GM19468 (cell line): ENCODE measurements around the gene GMEB2.

ENCODE experiments used
- ATAC-seq: cut with Tn5 transposase; IDR thresholded peaks from one replicate; pipeline ENCODE4 v1.9.1; 2021; ENCODE audit warnings: mild to moderate bottlenecking, moderate library complexity, moderate number of reproducible peaks; ENCODE audit not compliant: unreplicated experiment; ENCODE audit errors: extremely low read depth

GMEB2 gene

GRCh38 chr20:63552481-63553249, 74.2 kb downstream of the GMEB2 start:
- ATAC-seq = no peak

DNA sequence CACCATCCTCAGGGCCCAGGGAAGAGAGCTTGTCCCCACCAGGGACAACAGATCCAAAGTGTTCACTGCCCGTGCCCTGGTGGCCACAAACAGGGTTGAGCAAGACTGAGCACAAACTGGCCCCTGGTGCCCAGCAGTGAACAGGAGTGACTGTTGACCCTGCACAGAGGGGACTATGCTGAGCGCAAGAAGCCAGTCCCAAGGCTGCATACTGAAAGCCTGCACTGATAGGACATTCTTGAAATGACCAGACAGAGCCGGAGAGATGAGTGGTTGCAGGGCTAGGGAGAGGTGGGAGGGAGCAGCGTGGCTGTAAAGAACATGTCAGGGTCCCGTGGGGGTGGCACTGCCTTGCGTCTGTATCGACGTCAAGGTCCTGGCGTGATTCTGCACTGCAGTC, 75.8 kb downstream of the GMEB2 start:
- no peak for ATAC-seq

DNA sequence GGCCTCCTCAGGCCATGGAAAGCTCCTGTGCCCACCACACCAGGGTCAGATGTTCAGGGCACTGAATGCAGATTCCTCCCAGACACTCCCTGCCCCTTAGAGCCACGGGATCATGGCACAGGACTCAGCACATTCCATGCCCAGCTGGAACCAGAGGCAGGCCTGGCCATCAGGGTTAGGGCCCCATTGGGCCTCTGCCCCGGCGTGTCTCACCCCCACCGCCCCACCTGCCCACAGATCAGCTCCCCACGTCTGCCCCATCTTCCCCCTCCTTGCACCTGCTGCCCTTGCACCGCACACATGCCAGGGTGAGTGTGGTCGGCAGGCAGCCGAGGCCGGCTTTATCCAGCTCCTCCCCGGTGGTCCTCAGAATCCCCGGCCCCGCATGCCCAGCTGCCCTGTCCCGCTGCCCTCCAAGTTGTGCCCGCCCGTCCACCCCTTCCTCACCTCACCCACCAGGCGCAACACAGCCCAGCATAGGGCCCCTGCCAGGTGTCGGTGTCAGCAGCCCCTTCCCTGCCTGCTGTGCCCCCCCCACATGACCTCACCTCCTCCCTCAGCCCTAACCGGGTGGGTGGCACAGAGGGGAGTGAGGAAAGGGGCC, 77.1 kb downstream of the GMEB2 start:
- no peak for ATAC-seq

GRCh38 chr20:63549019-63549418, 77.9 kb downstream of the GMEB2 start:
- ATAC-seq = no peak

GRCh38 chr20:63548542-63548941, 78.4 kb downstream of the GMEB2 start:
- no peak for ATAC-seq

DNA sequence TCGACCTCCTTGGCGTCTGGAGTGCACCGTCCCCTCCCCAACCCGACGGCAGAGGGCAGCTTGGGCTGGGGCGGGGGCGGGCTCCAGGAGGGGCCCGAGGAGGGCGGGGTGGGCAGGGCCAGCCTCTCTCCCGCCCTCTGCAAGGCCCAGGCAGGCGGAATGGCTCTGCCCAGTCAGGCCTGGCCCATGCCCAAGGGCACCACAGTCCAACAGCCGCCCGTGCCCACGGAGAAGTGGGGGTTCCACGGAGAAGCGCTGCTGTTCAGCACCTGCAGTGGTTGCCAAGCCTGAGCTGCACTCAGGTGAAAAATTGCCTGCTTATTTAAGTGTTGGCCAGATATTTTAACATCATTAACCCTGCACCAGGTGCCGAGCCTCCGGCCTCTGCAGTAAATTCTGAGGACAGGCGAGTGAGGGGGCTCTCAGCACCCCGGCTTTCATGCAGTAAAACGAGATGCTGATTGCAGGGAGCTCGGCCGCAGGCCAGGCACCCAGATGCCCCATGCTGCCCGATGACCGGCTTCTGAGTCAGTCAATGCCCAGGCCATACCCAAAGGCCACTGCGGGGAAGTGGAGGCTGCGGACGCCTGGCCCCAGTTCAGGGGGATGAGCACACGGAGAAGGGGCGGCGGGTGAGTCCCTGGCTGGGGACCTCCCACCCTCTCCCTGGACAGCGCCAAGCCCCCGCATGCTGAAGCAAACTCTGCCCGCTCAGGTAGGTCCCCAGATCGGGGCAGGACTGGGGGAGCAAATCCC, 79.0 kb downstream of the GMEB2 start, which contains the start of gene SRMS:
SRMS (minus strand) TSS at position 25 of the 756 bp plus-strand sequence. CDS start 286 bp downstream, outside the sequence.
- ATAC-seq = no peak

GRCh38 chr20:63546956-63547724, 79.8 kb downstream of the GMEB2 start:
- no peak for ATAC-seq

DNA sequence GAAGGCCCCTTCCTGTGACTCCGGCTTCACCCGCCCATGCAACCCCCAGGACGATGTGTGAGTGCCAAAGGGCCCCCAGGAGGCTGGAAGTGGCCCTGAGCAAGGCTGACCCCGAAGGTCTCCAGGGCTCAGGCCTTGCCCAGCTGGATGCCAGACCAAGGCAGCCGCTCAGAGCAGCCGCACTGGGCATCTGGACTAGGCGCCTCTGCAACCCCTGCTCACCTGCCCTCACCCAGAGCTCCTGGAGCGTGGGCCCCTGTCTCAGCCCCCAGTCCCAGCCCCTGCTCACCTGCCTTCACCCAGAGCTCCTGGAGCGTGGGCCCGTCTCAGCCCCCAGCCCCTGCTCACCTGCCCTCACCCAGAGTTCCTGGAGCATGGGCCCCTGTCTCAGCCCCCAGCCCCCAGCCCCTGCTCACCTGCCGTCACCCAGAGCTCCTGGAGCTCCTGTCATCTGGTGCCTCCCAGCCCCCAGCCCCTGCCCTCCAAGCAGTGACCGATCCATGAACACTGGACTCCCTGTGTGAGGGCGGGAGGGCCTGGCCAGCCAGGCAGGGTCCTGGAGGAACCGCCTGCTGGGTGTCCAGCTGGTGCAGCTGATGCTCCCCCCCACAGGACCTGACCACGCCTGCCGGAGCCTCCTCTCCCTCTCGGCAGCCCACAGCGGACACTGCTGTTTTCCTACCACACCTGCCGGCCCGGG, 80.5 kb downstream of the GMEB2 start:
- ATAC-seq = no peak

GRCh38 chr20:63545814-63546213, 81.1 kb downstream of the GMEB2 start:
- no peak for ATAC-seq

DNA sequence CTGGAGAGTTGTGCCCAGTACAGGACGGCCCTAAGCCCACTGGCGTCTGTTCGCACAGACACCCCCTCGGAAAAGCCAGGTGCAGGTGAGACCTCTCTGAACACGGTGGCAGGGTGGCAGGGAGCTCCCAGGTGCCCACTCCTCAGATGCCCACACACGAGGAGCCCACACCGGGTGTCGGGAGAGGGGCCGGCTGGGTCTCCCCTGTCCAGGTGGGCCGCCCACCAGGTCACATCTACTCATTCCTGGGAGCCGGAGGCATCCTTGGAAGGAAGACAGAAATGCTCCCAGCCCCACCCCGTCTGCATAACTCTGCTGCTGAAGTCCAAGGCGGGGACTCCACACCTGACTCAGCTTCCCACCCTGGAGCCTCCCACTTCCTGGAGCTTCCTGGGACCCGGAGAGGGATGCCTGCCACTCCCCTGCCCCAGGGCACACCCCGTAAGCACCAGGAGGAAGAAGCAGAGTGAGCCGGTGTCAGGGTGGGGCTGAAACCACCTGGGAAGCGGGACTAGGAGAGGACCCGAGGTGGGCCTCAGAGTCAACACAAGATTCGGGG, 81.9 kb downstream of the GMEB2 start:
- no peak for ATAC-seq

- no peak for ATAC-seq
Measured at GRCh38 chr20:63544241-63544957, 82.5 kb downstream of the GMEB2 start.

GRCh38 chr20:63543733-63544132, 83.2 kb downstream of the GMEB2 start:
- ATAC-seq = no peak

DNA sequence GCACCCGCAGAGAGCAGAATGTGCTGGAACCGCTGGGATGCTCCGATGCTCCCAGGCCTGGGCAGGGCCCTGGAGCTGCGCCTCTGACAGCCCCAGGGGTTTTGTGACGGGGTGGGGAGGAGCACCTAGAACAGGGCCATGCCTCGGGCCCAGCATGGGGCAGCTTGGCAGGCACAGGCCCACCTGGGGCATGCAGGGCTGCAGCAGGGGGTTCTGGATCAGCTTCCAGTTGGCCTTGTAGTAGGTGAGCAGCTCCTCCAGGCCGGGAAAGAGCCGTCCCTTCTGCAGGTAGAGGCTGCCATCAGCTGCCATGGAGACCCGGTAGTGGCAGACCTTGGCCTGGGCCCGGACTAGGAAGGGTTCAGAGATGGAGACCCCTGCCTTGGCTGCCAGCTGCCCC, 83.8 kb downstream of the GMEB2 start:
- no peak for ATAC-seq

GRCh38 chr20:63542696-63543095, 84.2 kb downstream of the GMEB2 start:
- no peak for ATAC-seq

DNA sequence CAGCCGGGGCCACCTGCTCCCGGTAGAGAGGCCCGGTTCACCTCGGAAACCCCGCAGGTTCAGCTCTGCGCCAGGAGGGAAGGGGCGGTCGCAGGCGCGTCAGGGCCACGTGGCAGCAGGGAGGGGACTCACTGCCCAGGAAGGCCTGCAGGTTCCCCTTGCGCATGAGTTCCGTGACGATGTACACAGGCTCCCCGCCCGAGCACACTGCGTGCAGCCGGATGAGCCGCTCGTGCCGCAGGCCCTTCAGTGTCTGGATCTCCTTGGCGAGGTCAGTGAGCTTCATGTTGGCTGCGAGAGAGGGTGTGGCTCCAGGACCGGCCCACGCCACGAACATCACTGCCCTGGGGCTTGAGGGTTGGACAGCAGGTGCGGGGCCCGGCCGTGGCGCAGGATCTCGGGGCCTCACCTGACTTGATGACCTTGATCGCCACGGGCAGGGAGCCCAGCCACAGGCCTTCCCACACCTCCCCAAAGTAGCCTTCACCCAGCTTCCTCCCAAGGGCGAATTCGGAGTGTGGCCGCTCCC, 84.8 kb downstream of the GMEB2 start:
- no peak for ATAC-seq

- no peak for ATAC-seq
Measured at GRCh38 chr20:63541371-63541770, 85.5 kb downstream of the GMEB2 start.

DNA sequence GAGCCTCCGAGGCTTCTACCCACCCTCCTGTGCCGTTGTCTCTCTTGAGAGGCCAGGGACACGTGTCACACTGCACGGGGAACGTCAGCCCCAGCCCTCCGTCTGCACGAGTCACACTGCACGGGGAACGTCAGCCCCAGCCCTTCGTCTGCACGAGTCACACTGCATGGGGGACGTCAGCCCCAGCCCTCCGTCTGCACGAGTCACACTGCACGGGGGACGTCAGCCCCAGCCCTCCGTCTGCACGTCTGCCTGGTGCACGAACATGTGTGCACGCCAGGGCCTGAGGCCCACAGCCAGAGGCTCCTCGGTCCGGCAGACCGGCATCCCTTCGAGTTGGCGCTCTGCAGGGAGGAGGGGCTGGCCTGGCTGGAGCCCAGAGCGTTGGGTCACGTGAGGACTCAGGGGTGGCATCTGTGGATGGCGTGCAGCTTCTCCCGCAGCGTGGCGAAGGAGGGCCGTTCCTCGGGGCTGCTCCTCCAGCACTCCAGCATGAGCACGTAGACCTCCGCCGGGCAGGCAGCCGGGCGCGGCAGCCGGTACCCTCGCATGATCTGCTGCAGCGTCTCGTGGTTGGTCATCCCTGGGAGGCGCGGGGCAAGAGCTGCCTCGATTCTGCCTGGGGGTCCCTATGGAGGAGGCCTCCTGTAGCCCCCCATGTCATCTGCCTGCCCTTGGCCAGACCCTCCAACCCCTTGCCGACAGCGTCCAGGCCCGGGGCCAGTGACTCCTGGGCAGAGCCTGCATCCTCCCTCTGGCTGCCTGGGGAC, 86.3 kb downstream of the GMEB2 start:
- no peak for ATAC-seq
